OCI-M2 (cell line): ENCODE measurements around the gene SYNJ1.

Experiments
- DNase-seq: peaks from one replicate; lab custom pipeline; 2025; ENCODE audit not compliant: unreplicated experiment; lab: John Stamatoyannopoulos, UW

The SYNJ1 gene

DNA sequence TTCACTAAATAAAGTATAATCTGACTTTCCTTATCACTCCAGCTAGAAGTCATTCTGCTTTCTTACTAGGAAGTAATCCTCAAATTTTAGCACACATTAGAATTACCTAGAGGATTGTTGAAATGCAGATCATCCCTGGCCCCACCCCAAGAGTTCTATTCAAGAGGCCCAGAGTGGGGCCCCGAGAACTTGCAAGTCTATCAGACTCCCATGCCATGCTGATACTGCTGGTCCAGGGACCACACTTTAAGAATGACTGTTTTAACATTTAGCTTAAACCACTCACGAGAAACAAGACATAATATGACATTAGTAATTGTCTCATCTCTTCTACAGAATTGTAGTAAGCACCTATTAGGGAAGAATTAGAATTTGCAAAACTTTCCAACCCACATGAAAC, 7.7 kb upstream of the SYNJ1 start:
- DNase-seq: no peak

DNA sequence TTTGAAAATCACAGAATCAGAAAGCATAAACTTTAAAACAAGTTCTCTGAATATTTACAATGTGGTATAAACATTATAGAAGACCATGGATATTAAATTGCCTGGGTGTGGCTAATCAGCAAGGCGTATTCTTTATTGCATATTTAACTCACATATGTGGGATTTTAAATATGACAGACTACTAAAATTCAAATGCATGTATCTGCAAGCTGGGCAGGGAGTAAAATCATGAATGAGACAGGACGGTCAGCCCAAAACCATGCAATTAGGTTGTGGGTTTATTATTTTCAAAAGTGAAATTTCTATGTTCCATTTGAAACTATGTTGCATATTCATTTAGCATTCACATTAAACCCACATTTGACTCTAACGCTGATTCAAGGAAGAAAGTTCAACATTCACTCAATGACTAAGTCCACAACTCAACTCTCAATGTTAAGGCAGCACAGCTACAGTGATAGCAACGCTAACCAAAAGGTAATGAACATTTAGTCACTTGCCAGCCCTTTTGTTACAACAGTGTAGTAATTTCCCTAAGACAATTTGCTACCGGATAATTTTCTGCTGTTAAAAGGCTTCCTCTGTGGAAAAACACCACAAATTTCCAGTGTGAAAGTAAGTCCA, 6.3 kb upstream of the SYNJ1 start:
- DNase-seq: no peak

GRCh38 chr21:32733356-32733755, 5.5 kb upstream of the SYNJ1 start:
- DNase-seq: no peak

- no peak for DNase-seq
Observed at GRCh38 chr21:32732544-32732943, 4.7 kb upstream of the SYNJ1 start.

GRCh38 chr21:32728848-32729247, 1.0 kb upstream of the SYNJ1 start:
- DNase-seq: no peak

DNA sequence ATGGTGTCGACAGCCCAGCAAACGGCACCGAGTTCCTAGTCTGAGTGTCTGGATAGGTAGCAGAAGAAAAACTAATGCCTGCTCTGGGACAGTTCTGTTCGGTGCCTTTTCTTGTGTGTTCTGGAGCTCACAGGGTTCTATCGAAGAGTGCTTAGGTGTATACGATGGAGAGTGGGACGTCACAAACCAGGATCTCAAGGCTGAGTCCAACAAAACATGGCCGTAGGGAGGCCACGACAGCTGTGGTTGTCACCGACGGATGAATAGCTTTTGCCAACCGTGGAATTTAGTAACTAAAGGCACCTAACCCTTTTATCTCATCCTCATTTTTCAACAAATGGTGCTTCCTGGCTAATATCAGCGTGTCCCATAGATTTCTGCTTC, 635 bp upstream of the SYNJ1 start:
- no peak for DNase-seq

DNA sequence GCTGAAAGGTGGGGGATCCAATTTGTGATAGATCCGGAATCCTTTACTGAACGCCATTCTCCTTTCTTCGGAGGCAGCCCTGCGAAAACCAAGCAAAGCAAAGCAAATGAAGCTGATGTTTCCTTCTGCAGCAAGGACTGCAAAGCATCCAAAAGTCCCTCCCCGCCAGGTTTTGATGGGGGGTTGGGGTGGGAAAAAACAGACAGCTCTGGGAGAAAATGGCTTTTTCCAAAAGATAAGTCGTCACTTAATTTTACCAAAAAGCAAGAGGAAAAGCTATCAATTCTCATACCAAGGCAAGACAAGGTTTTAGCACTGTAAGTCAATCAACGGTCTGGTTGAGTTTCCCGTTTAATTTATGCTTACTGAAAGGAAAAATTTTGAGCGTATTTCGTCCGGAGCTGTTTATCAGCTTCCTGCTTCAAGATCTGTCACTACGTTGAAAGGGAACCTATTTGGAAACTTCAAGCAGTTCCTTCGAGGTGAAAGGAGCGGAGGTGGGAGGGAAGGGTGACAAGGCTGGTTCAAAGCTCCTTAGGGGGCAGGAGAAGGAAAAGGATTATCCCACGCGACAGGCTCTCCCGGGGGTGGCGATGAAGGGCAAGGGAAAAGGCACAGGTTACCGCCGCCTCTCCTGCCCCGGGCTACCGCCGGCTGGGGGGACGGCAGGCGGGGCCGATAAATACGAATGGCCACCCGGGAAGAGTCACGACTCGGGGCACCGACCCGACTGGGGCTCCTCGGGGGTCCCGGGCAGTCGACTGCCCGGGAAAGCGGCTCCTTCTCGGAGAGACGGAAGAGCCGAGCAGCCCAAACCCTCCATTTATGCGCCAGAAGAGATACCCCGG, 750 bp downstream of the SYNJ1 start:
- DNase-seq: no peak

GRCh38 chr21:32719085-32719484, 8.7 kb downstream of the SYNJ1 start:
- DNase-seq: no peak

DNA sequence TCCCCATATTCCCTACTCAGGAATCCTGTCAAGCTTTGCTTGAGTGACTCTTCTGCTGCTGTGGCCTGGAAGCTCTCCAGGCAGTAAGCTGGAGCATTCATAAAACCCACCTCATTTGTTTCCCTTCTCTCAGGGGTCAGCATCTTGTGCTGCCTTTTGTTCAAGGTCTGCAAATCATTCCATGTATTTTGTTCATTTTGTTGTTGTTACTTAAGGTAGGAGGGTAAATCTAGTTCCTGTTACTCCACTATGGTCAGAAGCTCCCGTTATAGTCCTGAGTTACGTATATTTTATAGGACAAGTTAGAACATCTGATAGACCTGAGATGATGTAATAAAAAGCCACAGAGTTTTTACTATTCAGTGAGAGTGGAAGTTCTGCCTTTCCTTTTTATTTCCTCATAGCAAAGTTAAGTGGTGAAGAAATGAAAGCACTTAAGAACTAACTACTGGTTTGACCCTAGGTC, 9.9 kb downstream of the SYNJ1 start:
- DNase-seq: no peak

DNA sequence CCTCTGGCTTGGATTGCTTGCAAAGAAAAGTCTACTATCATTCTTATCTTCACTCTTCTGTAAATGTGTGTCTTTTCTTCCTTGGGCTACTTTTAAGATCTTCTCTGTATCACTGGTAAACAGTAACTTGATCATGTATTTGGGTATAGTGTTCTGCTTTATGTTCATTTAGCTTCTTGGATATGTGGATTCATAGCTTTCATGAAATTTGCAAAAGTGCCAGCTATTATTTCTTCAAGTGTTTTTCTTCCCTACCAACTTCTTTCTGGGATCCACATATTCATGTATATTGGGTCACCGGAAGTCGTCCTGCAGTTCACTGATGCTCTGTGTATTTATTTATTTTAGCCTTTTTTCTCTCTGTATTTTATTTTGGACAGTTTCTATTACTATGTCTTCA, 11.3 kb downstream of the SYNJ1 start:
- DNase-seq: no peak

GRCh38 chr21:32713726-32714125, 14.1 kb downstream of the SYNJ1 start:
- no peak for DNase-seq

DNA sequence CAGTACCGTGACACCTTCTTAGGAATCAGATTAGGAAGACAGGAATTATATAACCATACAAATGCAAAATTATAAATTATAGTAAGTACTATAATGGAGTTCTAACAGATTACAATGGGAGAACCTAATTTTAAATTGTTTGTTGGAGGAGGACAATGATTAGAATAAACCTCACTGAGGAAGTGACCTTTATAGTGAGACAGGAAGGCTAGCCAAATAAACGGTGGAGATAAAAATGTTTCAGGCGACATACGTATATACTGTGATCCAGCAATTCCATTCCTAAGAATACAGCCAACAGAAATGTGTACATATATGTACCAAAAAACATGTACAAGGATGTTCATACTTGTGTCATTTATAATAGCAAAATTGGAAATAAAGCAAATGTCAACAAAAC, 15.2 kb downstream of the SYNJ1 start:
- DNase-seq: no peak

GRCh38 chr21:32712043-32712442, 15.8 kb downstream of the SYNJ1 start:
- no peak for DNase-seq

GRCh38 chr21:32710987-32711386, 16.8 kb downstream of the SYNJ1 start:
- no peak for DNase-seq

- no peak for DNase-seq
Observed at GRCh38 chr21:32710069-32710784, 17.6 kb downstream of the SYNJ1 start.

DNA sequence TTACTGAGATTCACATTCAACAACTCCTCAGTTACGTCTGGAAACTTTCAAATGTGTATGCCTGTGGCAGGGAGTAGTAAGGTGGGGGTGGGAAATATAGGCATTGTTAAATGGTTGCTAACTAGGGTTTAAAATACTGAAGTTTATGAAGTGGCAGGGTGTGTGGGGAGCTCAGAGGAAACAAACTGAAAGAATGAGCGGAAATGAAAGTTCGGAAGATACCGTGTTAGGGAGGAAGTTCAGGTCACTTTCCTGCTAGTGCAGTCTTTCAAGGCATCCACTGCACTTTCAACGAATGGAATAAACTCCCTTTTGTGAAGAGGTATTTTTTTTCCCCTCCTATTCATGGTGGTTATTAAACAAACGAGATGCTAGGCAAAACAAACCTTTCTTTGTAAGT, 19.7 kb downstream of the SYNJ1 start:
- no peak for DNase-seq

DNA sequence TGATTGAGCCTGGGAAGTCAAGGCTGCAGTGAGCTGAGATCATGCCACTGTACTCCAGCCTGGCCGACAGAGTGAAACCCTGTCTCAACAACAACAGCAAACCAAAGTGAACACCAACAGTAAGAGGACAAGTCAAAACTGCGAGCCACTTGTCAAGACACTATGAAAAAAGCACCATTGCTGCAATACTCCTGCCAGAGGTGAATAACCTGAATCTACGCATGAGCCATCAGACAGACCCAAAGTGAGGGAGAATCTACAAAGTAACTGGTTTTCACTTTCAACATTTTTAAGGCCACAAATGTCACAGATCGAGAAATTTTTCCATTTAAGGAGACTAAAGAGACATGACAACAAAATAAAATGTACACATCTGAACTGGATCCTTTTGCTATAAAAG, 21.9 kb downstream of the SYNJ1 start:
- DNase-seq: no peak

- no peak for DNase-seq
Observed at GRCh38 chr21:32705139-32705538, 22.7 kb downstream of the SYNJ1 start.

- DNase-seq: no peak
Observed at GRCh38 chr21:32702702-32703101, 25.1 kb downstream of the SYNJ1 start.

DNA sequence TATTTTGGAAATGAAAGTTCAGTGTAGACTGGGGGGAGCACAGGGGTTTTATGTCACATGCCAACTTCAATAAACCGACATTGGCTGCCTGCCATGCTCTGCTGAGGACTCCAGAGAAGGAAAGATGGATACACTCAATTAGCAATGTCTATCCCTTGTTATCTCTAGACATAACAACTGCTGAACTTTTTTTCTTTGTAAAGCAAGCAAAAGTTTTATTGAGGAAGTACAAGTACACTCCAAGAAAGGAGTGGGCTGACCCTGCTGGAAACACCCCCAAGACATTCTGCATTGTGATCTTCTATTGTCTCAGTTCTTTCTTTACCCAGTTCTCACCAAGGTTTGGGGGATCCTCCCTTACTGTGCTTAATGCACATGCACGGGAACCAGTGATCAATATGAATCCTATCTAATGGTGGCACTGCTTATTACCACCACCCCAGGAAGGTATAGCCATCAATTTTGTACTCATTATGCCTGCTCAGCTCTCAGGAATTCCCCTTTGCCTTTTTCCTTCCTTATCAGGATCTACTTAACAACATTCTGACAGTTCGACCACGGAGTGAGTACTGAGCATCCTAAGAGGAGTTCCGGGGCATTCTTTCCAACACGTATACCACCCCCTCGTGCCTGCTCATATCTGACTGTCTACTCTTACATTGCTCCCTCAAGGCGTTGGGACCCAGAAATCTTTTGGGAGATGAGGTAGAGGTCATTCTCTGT, 28.7 kb downstream of the SYNJ1 start:
- no peak for DNase-seq

GRCh38 chr21:32698286-32698685, 29.5 kb downstream of the SYNJ1 start:
- DNase-seq: no peak
